IPS DF 4.7 (cell line): ENCODE measurements around the gene RERE.
"Not testable (repeated sequence)": the region's sequence is repeated elsewhere in the genome, so short reads cannot be mapped to it uniquely, and the experiment has no call there.

Experiments used
- DNase-seq: peaks from one replicate; pipeline ENCODE4 v3.0.0-alpha.2; 2013; ENCODE audit warnings: low spot score; ENCODE audit errors: extremely low read depth

RERE gene

GRCh38 chr1:8616791-8617190, 200.6 kb downstream of the RERE start:
- not testable (repeated sequence) for DNase-seq

- not testable (repeated sequence) for DNase-seq
Measured at GRCh38 chr1:8611634-8612515, 205.6 kb downstream of the RERE start.

DNA sequence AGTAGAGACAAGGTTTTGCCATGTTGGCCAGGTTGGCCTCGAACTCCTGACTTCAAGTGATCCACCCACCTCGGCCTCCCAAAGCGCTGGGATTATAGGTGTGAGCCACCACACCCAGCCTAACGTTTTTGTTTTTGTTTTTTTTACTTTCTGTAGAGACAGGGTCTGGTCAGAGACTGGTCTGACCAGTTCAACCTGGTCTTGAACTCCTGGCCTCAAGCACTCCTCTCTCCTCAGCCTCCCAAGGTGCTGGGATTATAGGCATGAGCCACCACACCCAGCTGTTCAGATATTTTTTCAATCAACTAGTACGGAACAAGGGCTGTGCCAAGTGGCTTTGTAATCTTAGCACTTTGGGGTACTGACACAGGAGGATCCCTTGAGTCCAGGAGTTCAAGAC, 209.5 kb downstream of the RERE start:
- no peak for DNase-seq

- no peak for DNase-seq
Measured at GRCh38 chr1:8604041-8604945, 213.1 kb downstream of the RERE start.

DNA sequence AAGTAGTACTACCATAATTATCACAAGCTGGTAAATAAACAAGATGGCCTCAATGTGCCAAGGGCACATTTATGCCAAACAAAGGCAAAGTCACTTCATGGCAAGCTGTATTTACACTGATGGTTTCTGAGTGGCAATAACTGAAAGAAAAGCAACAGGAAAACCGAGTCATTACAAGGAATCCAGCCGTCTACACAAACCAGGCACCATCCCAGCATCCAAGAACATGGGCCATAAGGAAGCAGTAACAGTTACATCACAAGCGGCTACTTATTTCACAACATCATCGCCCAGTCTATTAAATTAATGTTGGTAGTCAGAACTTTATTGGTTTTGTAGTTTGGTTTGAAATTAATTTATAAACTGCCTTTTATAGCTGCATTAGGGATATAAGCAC, 214.2 kb downstream of the RERE start:
- no peak for DNase-seq

GRCh38 chr1:8602471-8603219, 214.8 kb downstream of the RERE start:
- no peak for DNase-seq

- DNase-seq, result no peak
Measured at GRCh38 chr1:8600336-8600735, 217.1 kb downstream of the RERE start.

DNA sequence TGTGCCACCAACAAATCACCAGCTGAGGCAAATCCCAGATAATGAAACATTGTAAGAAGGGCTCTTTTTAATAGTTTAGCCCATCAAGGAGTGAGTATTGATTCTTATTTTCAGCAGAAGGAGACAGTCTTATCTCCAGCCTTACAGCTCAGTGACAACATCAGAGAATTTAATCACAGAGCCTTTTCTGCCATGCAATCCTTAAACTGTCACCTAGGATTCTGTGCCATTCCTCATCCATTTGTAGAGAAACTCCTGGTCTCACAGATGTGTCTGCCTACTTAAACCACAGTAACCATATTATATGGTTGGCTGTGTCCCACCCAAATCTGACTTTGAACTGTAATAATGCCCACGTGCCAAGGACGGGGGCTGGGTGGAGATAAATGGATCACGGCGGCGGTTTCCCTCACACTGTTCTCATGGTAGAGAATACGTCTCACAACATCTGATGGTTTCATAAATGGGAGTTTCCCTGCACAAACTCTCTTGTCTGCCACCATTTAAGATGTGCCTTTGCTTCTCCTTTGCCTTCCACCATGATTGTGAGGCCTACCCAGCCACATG, 217.7 kb downstream of the RERE start:
- no peak for DNase-seq

- DNase-seq, result no peak
Measured at GRCh38 chr1:8598783-8599182, 218.7 kb downstream of the RERE start.

GRCh38 chr1:8598060-8598724, 219.2 kb downstream of the RERE start:
- no peak for DNase-seq

GRCh38 chr1:8597455-8597854, 220.0 kb downstream of the RERE start:
- DNase-seq, result no peak

DNA sequence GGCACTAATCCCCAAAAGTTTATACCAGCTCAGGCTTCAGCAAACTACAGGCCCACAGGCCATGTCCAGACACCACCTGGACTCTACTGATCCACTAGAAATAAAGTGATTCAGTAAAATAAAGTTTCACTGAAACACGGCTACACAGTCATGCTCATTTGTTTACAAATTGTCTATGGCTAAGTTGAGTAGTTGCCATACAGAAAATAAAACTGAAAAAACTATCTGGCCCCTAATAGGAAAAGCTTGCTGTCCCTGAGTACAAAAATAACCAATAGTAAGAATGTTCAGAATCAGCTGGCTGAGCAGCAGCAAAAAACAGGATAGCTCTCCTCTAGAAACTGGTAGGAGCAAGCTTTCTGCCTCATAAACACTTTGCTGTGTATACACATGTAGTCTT, 221.5 kb downstream of the RERE start:
- no peak for DNase-seq

- no peak for DNase-seq
Measured at GRCh38 chr1:8595332-8595731, 222.1 kb downstream of the RERE start.

GRCh38 chr1:8593292-8593691, 224.1 kb downstream of the RERE start:
- not testable (repeated sequence) for DNase-seq

- DNase-seq, result no peak
Measured at GRCh38 chr1:8591569-8591968, 225.9 kb downstream of the RERE start.

DNA sequence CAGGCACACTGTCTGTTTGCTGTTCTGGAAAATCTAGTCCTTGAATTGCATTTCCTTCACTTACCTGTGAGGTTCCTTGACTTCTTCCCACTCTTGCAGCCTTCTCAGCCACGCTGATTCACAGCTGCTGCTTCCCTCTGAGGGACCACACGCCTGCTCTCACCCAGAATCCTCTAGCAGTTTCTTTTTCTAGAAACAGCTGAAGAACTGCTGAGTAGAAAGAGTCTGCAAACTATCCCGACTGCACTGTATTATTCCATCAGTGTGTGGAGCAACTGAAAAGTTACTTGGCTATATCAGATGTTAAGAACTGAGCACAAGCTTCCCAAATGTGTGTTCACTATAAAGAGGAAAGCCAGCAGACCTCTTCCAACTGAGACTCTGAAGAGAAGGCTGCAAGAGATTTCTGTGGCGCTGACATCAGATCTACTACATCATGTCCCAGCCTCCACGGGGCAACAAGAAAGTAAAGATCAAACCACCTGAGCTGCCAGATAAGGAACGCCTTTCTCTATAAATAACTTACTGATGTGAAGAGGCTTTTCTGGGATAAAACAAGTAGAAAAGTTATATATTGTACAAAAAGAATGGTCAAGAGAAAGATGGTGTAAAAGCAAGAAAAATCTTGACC, 226.6 kb downstream of the RERE start:
- DNase-seq, result no peak

DNA sequence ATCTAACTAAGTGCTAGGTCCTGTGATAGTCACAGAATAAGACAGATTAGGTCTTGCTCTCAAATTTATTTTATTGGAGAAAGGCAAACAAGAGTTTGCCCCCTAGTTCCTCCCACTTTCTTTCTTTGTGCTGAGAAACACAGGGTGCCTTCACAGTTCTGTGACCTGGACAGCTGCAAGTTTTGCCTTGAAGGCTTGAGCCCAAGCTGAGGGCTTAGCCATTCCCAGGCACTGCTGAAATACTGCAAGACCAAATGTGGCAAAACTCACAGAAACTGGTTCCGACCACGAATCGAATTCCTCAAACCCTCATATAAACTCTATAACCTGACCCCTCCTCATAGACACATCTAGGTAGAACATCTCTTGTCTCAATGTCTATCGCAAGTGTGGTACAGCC, 227.9 kb downstream of the RERE start:
- DNase-seq, result no peak

GRCh38 chr1:8587784-8588183, 229.7 kb downstream of the RERE start:
- DNase-seq, result no peak

DNA sequence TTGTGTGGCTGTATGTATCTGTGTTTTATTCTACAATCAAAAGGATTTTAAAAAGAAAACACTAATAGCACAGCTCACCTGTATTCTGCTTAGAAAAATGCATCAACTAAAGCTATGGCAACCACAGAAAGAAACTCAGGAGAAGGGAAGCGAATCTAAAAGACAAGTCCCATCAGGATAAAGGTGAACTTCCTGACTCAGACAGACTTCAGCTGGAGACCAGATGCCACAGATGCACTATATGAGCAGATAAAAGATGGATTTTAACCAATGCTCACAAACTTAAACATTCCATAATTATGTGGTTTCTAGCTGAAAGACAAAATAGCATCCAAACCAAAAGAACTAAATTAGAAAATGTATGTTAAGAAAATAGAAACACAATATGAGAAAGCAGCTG, 231.0 kb downstream of the RERE start:
- no peak for DNase-seq

DNA sequence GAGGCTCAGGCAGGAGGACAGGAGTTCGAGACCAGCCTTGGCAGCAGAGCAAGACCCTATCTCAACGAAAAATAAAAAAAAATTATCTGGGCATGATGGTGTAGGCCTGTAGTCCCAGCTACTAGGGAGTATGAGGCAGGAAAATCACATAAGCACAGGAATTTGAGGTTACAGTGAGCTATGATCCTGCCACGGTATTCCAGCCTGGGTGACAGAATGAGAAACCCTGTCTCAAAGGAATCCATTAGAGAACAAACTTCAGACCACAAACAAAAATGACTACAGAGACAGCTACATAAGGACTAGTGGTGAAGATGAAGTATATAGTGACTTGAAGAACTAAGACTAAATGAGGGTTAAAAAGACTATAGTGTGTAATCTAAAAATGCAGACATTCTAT, 233.1 kb downstream of the RERE start:
- DNase-seq, result no peak
